Fibroblast of peridontal ligament (primary cell): Measurements from ENCODE around the gene TSPAN11.

Source experiments
- DNase-seq: peaks from one replicate; pipeline ENCODE4 v3.0.0-alpha.2; 2010; ENCODE audit errors: extremely low read depth

The TSPAN11 gene

GRCh38 chr12:30959778-30960177 is 33.2 kb downstream of the TSPAN11 start:
- DNase-seq = no peak

- DNase-seq = no peak
Observed at GRCh38 chr12:30961030-30961429, 34.5 kb downstream of the TSPAN11 start.

DNA sequence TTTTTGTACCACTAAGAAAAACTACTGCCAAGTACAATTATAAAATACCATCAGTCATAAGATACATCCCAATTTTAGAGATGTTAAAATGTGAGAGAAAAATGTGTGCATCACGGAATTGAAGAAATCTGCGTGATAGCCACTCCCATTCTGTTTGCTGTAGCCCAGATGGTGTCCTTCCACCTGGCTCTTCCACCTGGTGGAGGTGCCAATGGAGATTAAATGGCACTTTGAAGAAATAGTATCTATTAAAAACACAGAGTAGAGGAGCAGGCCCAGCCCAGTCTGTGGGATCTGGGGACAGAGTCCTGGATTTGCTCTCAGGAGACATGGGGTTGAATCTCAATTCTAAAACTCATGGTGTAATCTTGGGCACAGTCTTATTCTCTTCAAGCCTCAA is 35.5 kb downstream of the TSPAN11 start:
- no peak for DNase-seq

DNA sequence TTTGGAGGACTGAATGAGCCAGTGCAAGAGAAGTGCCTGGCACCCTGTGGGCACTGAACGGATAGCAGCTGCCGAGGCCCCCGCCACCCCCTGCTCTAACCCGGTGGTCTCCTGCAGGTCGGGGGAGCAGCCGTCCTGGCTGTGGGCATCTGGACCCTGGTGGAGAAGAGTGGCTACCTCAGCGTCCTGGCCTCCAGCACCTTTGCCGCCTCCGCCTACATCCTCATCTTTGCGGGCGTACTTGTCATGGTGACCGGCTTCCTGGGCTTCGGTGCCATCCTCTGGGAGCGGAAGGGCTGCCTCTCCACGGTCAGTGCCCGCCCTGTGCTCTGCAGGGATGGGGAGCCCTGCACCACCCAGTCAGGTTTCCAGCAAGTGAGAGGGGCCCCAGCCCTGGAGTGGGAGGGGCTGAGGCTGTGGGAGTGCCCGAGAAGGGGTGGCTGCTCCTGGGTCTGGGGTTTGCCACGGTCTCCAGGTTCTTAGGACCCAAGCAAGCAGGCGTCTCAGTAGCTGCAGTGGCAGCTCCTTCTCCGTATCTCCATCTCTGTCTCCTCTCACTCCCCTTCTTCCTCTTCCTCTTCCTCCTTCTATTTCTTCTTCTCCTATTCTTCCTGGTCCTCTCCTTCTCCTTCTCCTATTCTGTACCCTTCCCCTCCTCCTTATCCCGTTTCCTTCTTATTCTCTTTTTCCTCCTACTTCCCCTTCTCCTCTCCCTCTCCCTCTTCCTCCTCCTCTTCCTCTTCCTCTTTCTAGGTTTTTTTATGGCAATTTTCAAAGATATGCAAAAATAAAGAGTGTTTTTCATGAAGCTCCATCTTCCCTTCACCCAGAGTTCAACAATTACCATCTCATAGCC is 37.4 kb downstream of the TSPAN11 start:
- DNase-seq = no peak

DNA sequence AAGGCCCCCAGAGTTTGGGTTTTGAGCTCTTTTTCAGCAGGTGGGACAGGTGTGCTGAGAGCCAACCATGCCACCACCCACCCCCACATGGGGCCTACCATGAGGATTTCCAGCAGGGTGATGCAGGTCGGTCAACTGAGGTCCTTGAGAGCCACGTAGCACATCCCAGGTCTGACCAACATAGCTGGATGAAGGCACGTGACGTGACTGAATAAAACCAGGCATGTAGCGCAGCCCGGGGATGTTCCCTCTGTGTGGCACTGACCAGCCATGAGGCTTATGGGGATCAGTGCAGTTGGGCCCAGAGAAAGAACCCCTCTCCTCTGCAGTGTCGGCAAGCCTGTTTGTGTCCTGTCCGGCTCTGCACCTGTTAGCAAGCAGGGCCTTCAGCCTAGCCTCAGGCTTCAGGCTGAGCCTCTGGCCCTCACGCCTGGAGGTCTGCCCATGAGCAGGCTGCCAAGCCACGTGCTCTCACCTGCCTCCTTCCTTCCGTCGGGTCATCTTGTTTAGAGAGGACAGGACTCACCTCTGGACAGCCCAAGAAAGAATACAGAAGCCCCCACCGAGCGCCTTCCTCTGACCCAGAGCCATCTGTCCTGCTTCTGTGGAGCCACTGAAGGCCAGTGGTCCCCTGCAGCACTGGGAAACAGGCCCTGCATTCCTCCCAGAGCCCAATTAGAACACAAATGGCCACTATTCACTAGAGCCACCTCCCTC is 38.5 kb downstream of the TSPAN11 start:
- no peak for DNase-seq

GRCh38 chr12:30965613-30965985 is 39.1 kb downstream of the TSPAN11 start:
- no peak for DNase-seq

DNA sequence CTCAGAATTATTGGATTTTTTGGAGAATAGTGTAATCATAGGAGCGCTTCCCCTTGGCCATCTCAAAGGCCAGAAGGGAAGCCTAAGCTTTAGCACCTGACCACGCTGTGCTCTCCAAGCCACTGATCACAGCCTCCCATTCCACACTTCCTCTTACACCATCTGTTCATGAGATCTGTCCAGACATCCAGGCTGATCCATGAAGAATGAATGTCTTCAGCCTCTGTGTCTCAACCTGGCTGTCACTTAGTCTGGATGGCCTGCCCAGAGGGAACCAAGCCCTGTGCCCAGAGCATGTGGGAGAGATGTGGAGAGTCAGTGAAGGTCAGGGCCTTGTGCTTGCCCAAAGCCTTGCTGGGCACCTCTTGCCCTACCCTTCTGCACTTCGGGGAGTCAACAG is 40.5 kb downstream of the TSPAN11 start:
- DNase-seq = no peak

DNA sequence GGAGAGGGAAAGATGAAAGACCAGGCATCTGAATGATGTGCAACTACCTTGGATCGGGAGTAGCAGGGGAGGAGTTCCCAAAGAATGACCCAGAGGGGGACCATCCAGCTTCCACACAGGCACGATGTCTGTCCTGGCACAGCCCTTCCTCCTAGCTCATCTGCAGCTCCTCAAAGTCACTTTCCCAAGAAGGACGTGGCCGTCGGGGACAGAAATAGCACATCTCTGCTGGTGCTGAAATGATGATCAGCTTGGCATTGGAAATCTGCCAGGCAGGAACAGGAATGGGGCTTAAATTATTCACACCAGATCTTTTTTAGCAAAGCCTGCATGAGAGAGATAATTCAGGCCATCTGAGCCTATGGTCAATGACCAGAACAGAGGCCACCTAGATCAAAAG is 41.7 kb downstream of the TSPAN11 start:
- no peak for DNase-seq

- no peak for DNase-seq
Observed at GRCh38 chr12:30969006-30969405, 42.5 kb downstream of the TSPAN11 start.

GRCh38 chr12:30969606-30970395 is 43.3 kb downstream of the TSPAN11 start:
- no peak for DNase-seq

DNA sequence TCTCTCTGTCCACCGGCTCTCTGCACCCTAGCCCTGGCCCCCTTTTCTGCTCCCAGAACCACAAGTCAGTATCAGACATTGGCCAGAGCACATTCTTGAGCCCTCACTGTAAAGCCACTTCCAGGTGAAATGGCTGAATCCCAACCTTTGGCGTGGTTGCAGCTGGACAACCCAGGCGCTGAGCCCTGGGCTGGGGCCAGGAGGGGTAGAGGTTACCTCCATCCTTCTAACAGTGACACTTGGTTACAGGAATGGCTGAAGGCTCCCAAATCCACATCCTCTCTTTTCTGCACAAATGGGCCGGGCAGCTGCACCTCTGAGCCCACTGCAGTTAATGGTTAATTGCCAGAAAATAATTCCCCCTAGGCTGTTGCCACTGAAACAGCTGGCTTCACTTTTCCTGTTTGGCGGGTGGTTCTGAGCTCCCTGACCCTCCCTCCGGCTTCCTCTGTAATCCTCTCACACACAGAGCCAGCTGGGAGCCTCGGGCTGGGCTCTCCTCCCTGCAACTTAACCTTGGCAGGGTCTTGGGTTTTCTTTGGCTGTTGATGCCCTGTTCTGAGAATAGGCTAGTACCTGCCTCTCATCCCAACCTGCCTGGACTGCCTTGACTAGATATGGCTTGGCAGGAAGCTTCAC is 44.1 kb downstream of the TSPAN11 start:
- no peak for DNase-seq

DNA sequence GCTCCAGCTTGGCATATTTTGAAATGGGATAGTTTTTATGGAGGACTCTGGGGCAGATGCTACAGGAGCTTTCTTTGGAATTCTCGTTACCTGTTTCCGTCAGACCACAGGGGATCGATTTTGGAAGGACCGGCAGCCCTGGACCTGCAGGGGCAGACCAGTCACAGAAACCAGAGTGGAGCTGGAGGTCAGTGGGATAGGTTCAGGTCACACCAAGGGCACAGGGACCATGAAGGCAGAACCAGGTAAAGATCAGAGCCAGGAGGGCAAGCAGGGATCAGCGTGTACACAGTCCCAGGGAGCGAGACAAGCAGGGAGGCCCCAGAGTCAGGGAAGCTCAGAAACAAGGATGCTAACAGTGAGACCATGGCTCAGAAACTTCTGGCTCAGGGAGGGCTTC is 45.5 kb downstream of the TSPAN11 start:
- DNase-seq = no peak

GRCh38 chr12:30973175-30973574 is 46.6 kb downstream of the TSPAN11 start:
- DNase-seq = peak; percentile 30

GRCh38 chr12:30973830-30974229 is 47.3 kb downstream of the TSPAN11 start:
- no peak for DNase-seq

- DNase-seq = no peak
Observed at GRCh38 chr12:30974746-30975500, 48.4 kb downstream of the TSPAN11 start.

- no peak for DNase-seq
Observed at GRCh38 chr12:30975581-30975980, 49.0 kb downstream of the TSPAN11 start.

DNA sequence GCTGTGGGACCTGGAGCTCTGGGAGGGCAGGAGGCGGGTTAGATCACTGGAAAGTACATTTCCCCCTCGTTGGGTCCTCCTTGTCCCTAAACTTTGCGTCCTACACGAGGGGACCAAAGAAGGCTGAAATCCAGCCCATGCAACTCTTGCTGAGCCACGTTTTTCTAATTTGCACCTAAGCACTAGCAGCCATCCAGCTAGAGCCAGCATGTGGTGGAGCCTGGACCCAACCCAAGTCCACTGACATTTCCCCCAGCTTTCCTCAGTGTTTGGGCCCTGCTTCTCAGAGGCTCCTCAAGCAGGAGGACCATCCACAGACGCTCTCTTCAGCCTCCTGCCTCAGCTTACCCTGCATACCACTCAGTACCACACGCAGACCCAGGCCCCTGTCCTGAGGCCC is 49.7 kb downstream of the TSPAN11 start:
- peak; percentile 40 for DNase-seq

GRCh38 chr12:30977124-30977523 is 50.6 kb downstream of the TSPAN11 start:
- DNase-seq = no peak

GRCh38 chr12:30977537-30978349 is 51.2 kb downstream of the TSPAN11 start:
- no peak for DNase-seq

GRCh38 chr12:30978639-30979038 is 52.1 kb downstream of the TSPAN11 start:
- DNase-seq = peak; percentile 27
